DOHH2 (cell line): ENCODE results near the gene NEK7.

Experiments
- CTCF ChIP-seq: fragments of 200-600 bp; sonication (generic); IDR thresholded peaks from one replicate; pipeline ENCODE4 v1.5.1; 2014; ENCODE audit warnings: antibody characterized with exemption, mild to moderate bottlenecking, low read depth, low read length; ENCODE audit not compliant: poor library complexity, severe bottlenecking
- EZH2phosphoT487 ChIP-seq: fragments of 200-600 bp; sonication (generic); IDR thresholded peaks from 2 replicates; pipeline ENCODE4 v1.6.1; 2017; ENCODE audit warnings: borderline replicate concordance, mild to moderate bottlenecking, antibody characterized with exemption, low read length, moderate library complexity, mixed read lengths

- TF ChIP-seq CTCF (no peak), EZH2phosphoT487 (no peak)
These were observed 4.3 kb downstream of the NEK7 start for GRCh38 chr1:198160946-198161614.
